ENCODE measurements around the gene TREML4. TPM values are rescaled to one million over a fixed set of nuclear protein-coding genes. Genes with fewer than 3 reads are reported as not detected.

The TREML4 gene
- total RNA-seq, 1 donor from 2014 or later = not detected

DNA sequence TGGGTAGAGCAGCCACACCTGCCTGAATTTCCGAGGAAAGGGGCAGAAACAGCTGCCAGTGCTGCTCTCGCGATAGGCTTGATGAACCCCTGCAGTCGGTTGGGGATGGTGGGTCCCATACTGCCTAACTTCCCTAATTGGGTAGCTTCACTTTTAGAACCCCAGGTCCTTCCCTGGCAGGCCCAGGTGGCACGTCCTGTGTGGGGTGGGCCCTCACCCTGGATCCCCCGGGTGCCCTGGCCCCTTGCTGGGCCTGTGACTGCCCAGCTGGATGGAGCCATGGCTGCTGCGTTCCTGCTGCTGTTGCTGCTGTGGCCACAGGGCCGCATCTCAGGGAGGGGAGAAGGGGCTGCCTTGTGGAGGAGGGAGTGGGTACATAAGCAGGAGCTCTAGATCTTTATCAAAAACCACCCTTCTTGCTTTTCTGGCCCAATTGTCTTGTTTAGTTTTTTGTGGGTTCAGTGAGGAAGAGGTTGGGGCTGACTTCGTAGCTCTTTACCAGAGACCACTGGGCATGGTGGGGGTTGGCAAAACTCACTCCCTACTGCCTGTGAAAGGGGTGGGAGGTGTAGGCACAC is 19.2 kb downstream of the TREML4 start:
- H3K27ac Mint-ChIP-seq (ENCODE audit: unreplicated experiment) = no peak overlapping the region
- peaks cover 36% of the 10 kb centered on the region for H3K27me3 Mint-ChIP-seq (ENCODE audit: low read depth, unreplicated experiment)
- Histone ChIP-seq H3K27ac (ENCODE audit: low read depth, low read length) (no peak overlapping the region), H3K9ac (ENCODE audit: low read length) (no peak overlapping the region), H3K36me3 (ENCODE audit: insufficient read depth, low read length) (no peaks in the 10 kb centered on the region), H3K4me3 (ENCODE audit: insufficient read depth, low read depth, low read length) (no peak overlapping the region), H3K9me3 (ENCODE audit: insufficient read depth, low read depth, low read length) (no peaks in the 10 kb centered on the region), H3K79me2 (ENCODE audit: insufficient read depth, low read length) (no peaks in the 10 kb centered on the region), H3K4me1 (ENCODE audit: insufficient read depth, low read length) (no peaks in the 10 kb centered on the region), H3K27me3 (ENCODE audit: insufficient read depth, low read length) (no peaks in the 10 kb centered on the region), H3K4me2 (ENCODE audit: low read length) (no peak overlapping the region), H4K20me1 (ENCODE audit: insufficient read depth, low read length) (no peaks in the 10 kb centered on the region), H2AFZ (ENCODE audit: low read depth, low read length) (no peak overlapping the region)
- H3K4me3 Mint-ChIP-seq (ENCODE audit: unreplicated experiment) = no peak overlapping the region
- H3K36me3 Mint-ChIP-seq (ENCODE audit: low read depth, unreplicated experiment) = no peaks in the 10 kb centered on the region
- H3K9me3 Mint-ChIP-seq (ENCODE audit: unreplicated experiment) = peaks cover 7% of the 10 kb centered on the region
- no peak for DNase-seq (ENCODE audit: low read depth)
- TF ChIP-seq, protein P1, sequence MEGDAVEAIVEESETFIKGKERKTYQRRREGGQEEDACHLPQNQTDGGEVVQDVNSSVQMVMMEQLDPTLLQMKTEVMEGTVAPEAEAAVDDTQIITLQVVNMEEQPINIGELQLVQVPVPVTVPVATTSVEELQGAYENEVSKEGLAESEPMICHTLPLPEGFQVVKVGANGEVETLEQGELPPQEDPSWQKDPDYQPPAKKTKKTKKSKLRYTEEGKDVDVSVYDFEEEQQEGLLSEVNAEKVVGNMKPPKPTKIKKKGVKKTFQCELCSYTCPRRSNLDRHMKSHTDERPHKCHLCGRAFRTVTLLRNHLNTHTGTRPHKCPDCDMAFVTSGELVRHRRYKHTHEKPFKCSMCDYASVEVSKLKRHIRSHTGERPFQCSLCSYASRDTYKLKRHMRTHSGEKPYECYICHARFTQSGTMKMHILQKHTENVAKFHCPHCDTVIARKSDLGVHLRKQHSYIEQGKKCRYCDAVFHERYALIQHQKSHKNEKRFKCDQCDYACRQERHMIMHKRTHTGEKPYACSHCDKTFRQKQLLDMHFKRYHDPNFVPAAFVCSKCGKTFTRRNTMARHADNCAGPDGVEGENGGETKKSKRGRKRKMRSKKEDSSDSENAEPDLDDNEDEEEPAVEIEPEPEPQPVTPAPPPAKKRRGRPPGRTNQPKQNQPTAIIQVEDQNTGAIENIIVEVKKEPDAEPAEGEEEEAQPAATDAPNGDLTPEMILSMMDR (IDR thresholded peaks at IDR 0.05; ENCODE audit: insufficient read depth, low read depth, low read length) = no peak
- TF ChIP-seq EZH2 (IDR thresholded peaks at IDR 0.05; ENCODE audit: insufficient read depth, low read length) = no peak
- no peaks in the 10 kb centered on the region for H3K4me1 Mint-ChIP-seq (ENCODE audit: low read depth, unreplicated experiment)
- no peak for FAIRE-seq

DNA sequence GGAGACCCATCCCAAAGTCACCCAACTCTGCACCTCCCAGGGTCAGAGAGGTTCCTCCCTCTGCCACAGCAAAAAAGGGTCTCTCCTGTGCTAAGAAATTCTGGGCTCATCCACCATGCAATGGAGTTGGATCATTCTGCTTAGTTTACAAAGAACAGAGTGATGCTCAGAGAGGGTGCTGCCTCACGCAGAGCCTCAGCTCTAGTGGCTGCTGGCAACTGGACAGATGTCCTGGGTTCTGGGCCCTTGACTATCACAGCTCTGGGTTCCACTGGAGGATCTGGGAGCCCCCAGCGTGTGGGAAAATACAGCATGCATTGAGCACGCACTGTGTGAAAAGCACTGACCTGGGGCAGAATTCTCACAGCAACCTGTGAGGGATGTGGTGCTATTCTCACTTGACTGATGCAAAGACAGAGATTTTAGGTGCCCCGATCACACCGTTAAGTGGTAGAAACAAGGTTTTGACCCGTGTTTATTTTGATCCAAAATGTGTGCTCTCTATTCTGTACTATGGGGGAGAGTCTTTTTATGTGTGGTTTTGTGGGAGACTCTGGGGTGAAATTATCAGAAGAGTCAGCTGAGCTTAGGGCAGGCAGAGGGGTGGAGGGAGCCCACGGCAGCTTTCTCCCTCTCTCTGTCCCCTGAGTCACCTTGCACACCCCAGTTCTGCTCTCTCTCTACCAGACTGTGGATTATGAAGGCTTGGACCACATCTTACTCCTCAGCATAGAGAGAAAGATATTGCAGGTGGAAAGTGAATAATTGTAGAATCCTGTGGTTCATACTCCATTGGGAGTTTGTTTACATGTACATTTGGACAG is 19.9 kb downstream of the TREML4 start:
- Histone ChIP-seq H3K79me2 (ENCODE audit: insufficient read depth, low read length) (no peaks in the 10 kb centered on the region), H3K9ac (ENCODE audit: low read length) (no peak overlapping the region), H3K27ac (ENCODE audit: low read depth, low read length) (no peak overlapping the region), H3K9me3 (ENCODE audit: insufficient read depth, low read depth, low read length) (no peaks in the 10 kb centered on the region), H2AFZ (ENCODE audit: low read depth, low read length) (no peak overlapping the region), H3K27me3 (ENCODE audit: insufficient read depth, low read length) (no peaks in the 10 kb centered on the region), H3K4me2 (ENCODE audit: low read length) (no peak overlapping the region), H3K4me1 (ENCODE audit: insufficient read depth, low read length) (no peaks in the 10 kb centered on the region), H4K20me1 (ENCODE audit: insufficient read depth, low read length) (no peaks in the 10 kb centered on the region), H3K36me3 (ENCODE audit: insufficient read depth, low read length) (no peaks in the 10 kb centered on the region), H3K4me3 (ENCODE audit: insufficient read depth, low read depth, low read length) (no peak overlapping the region)
- Mint-ChIP-seq H3K9me3 (ENCODE audit: unreplicated experiment) (peaks cover 7% of the 10 kb centered on the region), H3K4me3 (ENCODE audit: unreplicated experiment) (no peak overlapping the region), H3K27ac (ENCODE audit: unreplicated experiment) (no peak overlapping the region), H3K4me1 (ENCODE audit: low read depth, unreplicated experiment) (peaks cover 3% of the 10 kb centered on the region), H3K27me3 (ENCODE audit: low read depth, unreplicated experiment) (peaks cover 33% of the 10 kb centered on the region), H3K36me3 (ENCODE audit: low read depth, unreplicated experiment) (no peaks in the 10 kb centered on the region)
- DNase-seq (ENCODE audit: low read depth) (no peak), FAIRE-seq (no peak)
- TF ChIP-seq EZH2 (IDR thresholded peaks at IDR 0.05; ENCODE audit: insufficient read depth, low read length) = no peak
- TF ChIP-seq, protein P1 (IDR thresholded peaks at IDR 0.05; ENCODE audit: insufficient read depth, low read depth, low read length) = no peak
